Mammary epithelial cell (primary cell): ENCODE measurements around the gene SYVN1.

Source experiments
- CTCF ChIP-seq, 2 donors: IDR thresholded peaks in 1 of 2; conservative IDR thresholded peaks in 1 of 2; 2 replicates each; pipeline ENCODE4 v1.5.1; 2011 to 2012; ENCODE audit warnings: inconsistent platforms in 2 of 2, low read length in 2 of 2, mild to moderate bottlenecking in 2 of 2, control low read depth in 1 of 2, low read depth in 1 of 2; ENCODE audit not compliant: insufficient read depth in 1 of 2; ENCODE audit errors: extremely low read depth in 1 of 2
- EZH2 ChIP-seq: IDR thresholded peaks from 2 replicates; pipeline ENCODE4 v1.6.1; 2012; ENCODE audit warnings: low read length, inconsistent platforms, borderline replicate concordance

- TF ChIP-seq CTCF (conservative IDR thresholded peaks at IDR 0.05 in 1 of 2, IDR thresholded peaks at IDR 0.05 in 1 of 2; ENCODE audit: extremely low read depth in 1 of 2, insufficient read depth in 1 of 2, low read depth in 1 of 2, low read length in 2 of 2) (no peak), EZH2 (no peak)
Measured at GRCh38 chr11:65181569-65182257, 47.4 kb upstream of the SYVN1 start, which contains the start of gene CAPN1.
